ENCODE results near the gene MACROD2.

- TF ChIP-seq, protein P1, sequence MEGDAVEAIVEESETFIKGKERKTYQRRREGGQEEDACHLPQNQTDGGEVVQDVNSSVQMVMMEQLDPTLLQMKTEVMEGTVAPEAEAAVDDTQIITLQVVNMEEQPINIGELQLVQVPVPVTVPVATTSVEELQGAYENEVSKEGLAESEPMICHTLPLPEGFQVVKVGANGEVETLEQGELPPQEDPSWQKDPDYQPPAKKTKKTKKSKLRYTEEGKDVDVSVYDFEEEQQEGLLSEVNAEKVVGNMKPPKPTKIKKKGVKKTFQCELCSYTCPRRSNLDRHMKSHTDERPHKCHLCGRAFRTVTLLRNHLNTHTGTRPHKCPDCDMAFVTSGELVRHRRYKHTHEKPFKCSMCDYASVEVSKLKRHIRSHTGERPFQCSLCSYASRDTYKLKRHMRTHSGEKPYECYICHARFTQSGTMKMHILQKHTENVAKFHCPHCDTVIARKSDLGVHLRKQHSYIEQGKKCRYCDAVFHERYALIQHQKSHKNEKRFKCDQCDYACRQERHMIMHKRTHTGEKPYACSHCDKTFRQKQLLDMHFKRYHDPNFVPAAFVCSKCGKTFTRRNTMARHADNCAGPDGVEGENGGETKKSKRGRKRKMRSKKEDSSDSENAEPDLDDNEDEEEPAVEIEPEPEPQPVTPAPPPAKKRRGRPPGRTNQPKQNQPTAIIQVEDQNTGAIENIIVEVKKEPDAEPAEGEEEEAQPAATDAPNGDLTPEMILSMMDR (conservative IDR thresholded peaks at IDR 0.05), result no peak
- no peak for TF ChIP-seq ZFX (IDR thresholded peaks at IDR 0.05)
These were observed 1085.9 kb downstream of the MACROD2 start for GRCh38 chr20:15081261-15081660.
